SK-N-SH (cell line): ENCODE measurements around the gene LAGE3.

ENCODE experiments used
- CTCF ChIP-seq: fragments of 200-600 bp; sonication (generic); IDR thresholded peaks from 2 replicates; pipeline ENCODE4 v1.6.1; 2017; ENCODE audit warnings: antibody characterized with exemption, mild to moderate bottlenecking, moderate library complexity
- EP300 ChIP-seq, 2 experiments: IDR thresholded peaks; 2 replicates each; pipeline versions ENCODE4 v1.4.0 to v1.6.1; 2012; ENCODE audit warnings: borderline replicate concordance in 1 of 2, low read depth in 1 of 2, low read length in 1 of 2
- FOXM1 ChIP-seq: IDR thresholded peaks from 2 replicates; pipeline ENCODE4 v1.4.0; 2012; ENCODE audit warnings: low read depth, mild to moderate bottlenecking
- MAX ChIP-seq: IDR thresholded peaks from 2 replicates; pipeline ENCODE4 v1.4.0; 2012; ENCODE audit warnings: low read depth
- MXI1 ChIP-seq: IDR thresholded peaks from 2 replicates; pipeline ENCODE4 v1.6.1; 2012; ENCODE audit warnings: mild to moderate bottlenecking, low read depth, low read length, improper control_type of control experiment
- NFIC ChIP-seq: IDR thresholded peaks from 2 replicates; pipeline ENCODE4 v1.4.0; 2012; ENCODE audit warnings: borderline replicate concordance
- RAD21 ChIP-seq: IDR thresholded peaks from 2 replicates; pipeline ENCODE4 v1.6.1; 2012; ENCODE audit warnings: mild to moderate bottlenecking, low read length
- SIN3A ChIP-seq: IDR thresholded peaks from 2 replicates; pipeline ENCODE4 v1.6.1; 2012; ENCODE audit warnings: low read depth, mild to moderate bottlenecking, low read length, moderate library complexity, borderline replicate concordance

- TF ChIP-seq MAX = 0 out of 2 replicates have a peak, but pooled peaks have one; percentile 28
- no peak for TF ChIP-seq RAD21
- TF ChIP-seq CTCF = no peak
- no peak for TF ChIP-seq FOXM1
- no peak for TF ChIP-seq SIN3A
- no peak for TF ChIP-seq MXI1
- TF ChIP-seq EP300 (IDR thresholded peaks at IDR 0.05; ENCODE audit: borderline replicate concordance in 1 of 2, low read depth in 1 of 2, low read length in 1 of 2) = no peak
- TF ChIP-seq NFIC = no peak
Observed at GRCh38 chrX:154486052-154486395, 6.9 kb upstream of the LAGE3 start.
